ENCODE measurements around the gene NKD2.

DNA sequence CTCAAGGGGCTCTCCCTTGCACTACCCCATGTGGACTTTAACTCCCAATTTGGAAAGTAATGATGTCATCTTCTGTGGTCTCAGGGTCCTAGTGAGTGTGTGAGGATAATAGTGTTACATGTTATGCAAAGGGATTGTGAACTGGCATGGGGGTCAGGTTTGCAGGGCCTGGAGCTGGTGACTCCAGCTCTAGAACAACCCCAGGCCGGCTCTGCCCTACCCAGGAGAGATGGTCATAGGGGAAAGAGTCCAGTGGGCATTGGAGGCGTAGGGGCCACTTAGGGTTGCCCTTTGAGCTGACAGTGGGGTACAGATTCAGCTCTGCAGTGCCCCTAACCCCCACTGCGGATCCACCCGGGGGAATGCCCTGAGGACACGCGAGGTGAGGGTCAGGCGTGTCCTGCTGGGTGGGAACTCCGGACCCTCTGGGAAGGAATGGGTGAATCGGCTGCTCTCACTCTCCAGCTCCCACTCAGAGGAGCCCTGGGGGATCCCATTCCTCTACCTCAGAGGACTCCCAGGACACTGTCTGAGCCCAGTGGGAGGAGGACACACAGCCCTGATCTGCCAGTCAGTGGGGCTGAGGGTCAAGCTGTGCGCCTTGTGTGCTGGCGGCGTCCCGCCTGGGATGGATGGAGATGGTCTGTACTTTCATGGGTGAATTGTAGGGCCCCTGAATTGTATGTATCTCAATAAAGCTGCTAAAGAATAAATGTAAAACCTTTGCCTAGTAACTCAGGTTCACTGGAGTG is 2.5 kb upstream of the NKD2 start:
- no peak for TF ChIP-seq RFX5 (IDR thresholded peaks at IDR 0.05; ENCODE audit: low read length)
- TF ChIP-seq YY1 (IDR thresholded peaks at IDR 0.05; ENCODE audit: low read depth) = no peak
- TF ChIP-seq, protein P1, sequence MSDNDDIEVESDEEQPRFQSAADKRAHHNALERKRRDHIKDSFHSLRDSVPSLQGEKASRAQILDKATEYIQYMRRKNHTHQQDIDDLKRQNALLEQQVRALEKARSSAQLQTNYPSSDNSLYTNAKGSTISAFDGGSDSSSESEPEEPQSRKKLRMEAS (IDR thresholded peaks at IDR 0.05; ENCODE audit: low read depth) = no peak
- no peak for TF ChIP-seq GABPA (IDR thresholded peaks at IDR 0.05; ENCODE audit: low read depth)
